Hypothalamus (tissue), 51 donors: ENCODE data around the gene GALNT10.

Experiments used
- DNase-seq, 51 donors: peaks; one replicate each; lab custom pipeline; 2025; lab: John Stamatoyannopoulos, UW

GALNT10 gene

GRCh38 chr5:154456540-154456939, 266.0 kb downstream of the GALNT10 start:
- no peak for DNase-seq

- DNase-seq = no peak
Observed at GRCh38 chr5:154459015-154459414, 268.5 kb downstream of the GALNT10 start.

- no peak for DNase-seq
Observed at GRCh38 chr5:154460172-154460571, 269.6 kb downstream of the GALNT10 start.

GRCh38 chr5:154461531-154461930, 271.0 kb downstream of the GALNT10 start:
- no peak for DNase-seq

GRCh38 chr5:154464438-154464837, 273.9 kb downstream of the GALNT10 start:
- DNase-seq = no peak

GRCh38 chr5:154465169-154465568, 274.6 kb downstream of the GALNT10 start:
- no peak for DNase-seq

- no peak for DNase-seq
Observed at GRCh38 chr5:154466147-154466546, 275.6 kb downstream of the GALNT10 start.

GRCh38 chr5:154466671-154467070, 276.1 kb downstream of the GALNT10 start:
- DNase-seq = no peak

GRCh38 chr5:154467655-154468354, 277.3 kb downstream of the GALNT10 start:
- peak in 47 of 51 donors; percentile 4 to 81 (median 45) for DNase-seq

GRCh38 chr5:154470137-154470536, 279.6 kb downstream of the GALNT10 start:
- no peak for DNase-seq
